ENCODE data around the gene FAM170B.

DNA sequence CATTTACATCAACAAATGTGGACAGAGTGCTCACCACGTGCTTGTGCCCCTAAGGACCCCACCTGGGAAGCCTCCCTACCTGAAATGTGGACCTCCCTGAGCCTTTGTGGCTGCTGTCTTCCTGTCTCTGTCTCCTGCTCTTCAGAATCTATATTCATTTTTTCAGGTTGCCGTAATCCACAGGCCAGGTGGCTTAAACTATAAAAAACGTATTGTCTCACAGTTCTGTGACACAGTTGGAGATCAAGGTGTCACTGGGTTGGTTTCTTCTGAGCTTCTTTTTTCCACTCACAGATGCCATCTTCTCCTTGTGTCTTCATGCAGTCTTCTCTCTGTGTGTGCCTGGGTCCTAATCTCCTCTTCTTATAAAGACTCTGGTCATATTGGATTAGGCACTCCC, 12.9 kb downstream of the FAM170B start:
- no peak for TF ChIP-seq EZH2 (IDR thresholded peaks at IDR 0.05; ENCODE audit: borderline replicate concordance, low read length)
- TF ChIP-seq, protein P1, sequence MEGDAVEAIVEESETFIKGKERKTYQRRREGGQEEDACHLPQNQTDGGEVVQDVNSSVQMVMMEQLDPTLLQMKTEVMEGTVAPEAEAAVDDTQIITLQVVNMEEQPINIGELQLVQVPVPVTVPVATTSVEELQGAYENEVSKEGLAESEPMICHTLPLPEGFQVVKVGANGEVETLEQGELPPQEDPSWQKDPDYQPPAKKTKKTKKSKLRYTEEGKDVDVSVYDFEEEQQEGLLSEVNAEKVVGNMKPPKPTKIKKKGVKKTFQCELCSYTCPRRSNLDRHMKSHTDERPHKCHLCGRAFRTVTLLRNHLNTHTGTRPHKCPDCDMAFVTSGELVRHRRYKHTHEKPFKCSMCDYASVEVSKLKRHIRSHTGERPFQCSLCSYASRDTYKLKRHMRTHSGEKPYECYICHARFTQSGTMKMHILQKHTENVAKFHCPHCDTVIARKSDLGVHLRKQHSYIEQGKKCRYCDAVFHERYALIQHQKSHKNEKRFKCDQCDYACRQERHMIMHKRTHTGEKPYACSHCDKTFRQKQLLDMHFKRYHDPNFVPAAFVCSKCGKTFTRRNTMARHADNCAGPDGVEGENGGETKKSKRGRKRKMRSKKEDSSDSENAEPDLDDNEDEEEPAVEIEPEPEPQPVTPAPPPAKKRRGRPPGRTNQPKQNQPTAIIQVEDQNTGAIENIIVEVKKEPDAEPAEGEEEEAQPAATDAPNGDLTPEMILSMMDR (IDR thresholded peaks at IDR 0.05; ENCODE audit: low read length), result no peak

Data from OCI-LY1 (cell line).